ENCODE data around the gene RTTN. TPM values are rescaled to one million over a fixed set of nuclear protein-coding genes. Genes with fewer than 3 reads are reported as not detected.
A peak's percentile ranks its signal among the peaks of the same experiment; 100 is the strongest.

Gene RTTN
- total RNA-seq, 2 donors from 2014 or later: 6.5 to 16.7 TPM

GRCh38 chr18:70197026-70197425 lies 8.5 kb downstream of the RTTN start:
- DNase-seq: no peak
- H3K36me3 ChIP-seq: peaks cover 8% of the 10 kb centered on the region

GRCh38 chr18:70195852-70196434 lies 9.5 kb downstream of the RTTN start:
- intact Hi-C loops (cut with DNase I): loop anchor here (2.0 to 5.0 kb wide), 2 partner anchors 239 to 256 kb away; no protein-coding TSS in a partner anchor
- Histone ChIP-seq H3K27me3 (no peaks in the 10 kb centered on the region), H3K4me3 (no peak overlapping the region), H3K9me3 (no peaks in the 10 kb centered on the region), H3K9ac (ENCODE audit: low read depth in 2 of 2, low read length in 2 of 2) (no peak overlapping the region), H3K27ac (no peak overlapping the region), H3K4me1 (no peaks in the 10 kb centered on the region), H3K36me3 (peaks cover 8% of the 10 kb centered on the region)
- peak; percentile 25 for DNase-seq
- TF ChIP-seq, protein P1, sequence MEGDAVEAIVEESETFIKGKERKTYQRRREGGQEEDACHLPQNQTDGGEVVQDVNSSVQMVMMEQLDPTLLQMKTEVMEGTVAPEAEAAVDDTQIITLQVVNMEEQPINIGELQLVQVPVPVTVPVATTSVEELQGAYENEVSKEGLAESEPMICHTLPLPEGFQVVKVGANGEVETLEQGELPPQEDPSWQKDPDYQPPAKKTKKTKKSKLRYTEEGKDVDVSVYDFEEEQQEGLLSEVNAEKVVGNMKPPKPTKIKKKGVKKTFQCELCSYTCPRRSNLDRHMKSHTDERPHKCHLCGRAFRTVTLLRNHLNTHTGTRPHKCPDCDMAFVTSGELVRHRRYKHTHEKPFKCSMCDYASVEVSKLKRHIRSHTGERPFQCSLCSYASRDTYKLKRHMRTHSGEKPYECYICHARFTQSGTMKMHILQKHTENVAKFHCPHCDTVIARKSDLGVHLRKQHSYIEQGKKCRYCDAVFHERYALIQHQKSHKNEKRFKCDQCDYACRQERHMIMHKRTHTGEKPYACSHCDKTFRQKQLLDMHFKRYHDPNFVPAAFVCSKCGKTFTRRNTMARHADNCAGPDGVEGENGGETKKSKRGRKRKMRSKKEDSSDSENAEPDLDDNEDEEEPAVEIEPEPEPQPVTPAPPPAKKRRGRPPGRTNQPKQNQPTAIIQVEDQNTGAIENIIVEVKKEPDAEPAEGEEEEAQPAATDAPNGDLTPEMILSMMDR (IDR thresholded peaks at IDR 0.05): peak; percentile 75

More at GRCh38 chr18:70197026-70197425, 8.5 kb downstream of the RTTN start:
- Histone ChIP-seq H3K4me3 (no peak overlapping the region), H3K9ac (ENCODE audit: low read depth in 2 of 2, low read length in 2 of 2) (no peak overlapping the region), H3K9me3 (no peaks in the 10 kb centered on the region), H3K27me3 (no peaks in the 10 kb centered on the region), H3K27ac (no peak overlapping the region), H3K4me1 (no peaks in the 10 kb centered on the region)
- intact Hi-C loops (cut with DNase I): loop anchor here (5.0 kb wide), 1 partner anchor 255 kb away; no protein-coding TSS in a partner anchor
- TF ChIP-seq, protein P1 (IDR thresholded peaks at IDR 0.05): no peak

DNA sequence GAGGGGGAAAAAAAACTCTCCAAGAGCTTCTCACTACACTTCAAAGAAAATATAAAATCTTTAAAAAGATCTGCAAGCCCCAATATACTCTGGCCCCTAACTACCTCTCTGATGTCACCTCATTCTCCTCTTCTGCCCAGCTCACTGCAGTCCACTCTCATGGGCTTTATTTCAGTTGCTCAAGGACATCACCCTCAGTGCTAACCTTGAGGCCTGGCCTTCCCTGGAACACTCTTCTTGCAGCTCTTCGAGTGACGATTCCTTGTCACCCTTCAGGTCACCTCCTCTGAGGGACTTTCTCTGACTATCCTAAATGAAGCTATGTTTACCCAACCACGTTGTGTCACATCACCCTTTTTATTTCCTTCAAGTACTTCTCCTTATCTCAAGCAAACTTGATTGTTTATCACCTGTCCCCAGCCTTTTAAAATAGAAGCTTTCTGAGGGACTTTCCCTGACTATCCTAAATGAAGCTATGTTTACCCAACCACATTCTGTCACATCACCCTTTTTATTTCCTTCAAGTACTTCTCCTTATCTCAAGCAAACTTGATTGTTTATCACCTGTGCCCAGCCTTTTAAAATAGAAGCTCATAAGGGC lies 10.4 kb downstream of the RTTN start:
- no peaks in the 10 kb centered on the region for H3K27me3 ChIP-seq
- H3K9me3 ChIP-seq: no peaks in the 10 kb centered on the region
- no peaks in the 10 kb centered on the region for H3K4me1 ChIP-seq
- TF ChIP-seq, protein P1 (IDR thresholded peaks at IDR 0.05): no peak
- H3K36me3 ChIP-seq: peaks cover 6% of the 10 kb centered on the region
- H3K27ac ChIP-seq: no peak overlapping the region
- no peak for DNase-seq
- intact Hi-C loops (cut with DNase I): loop anchor here (2.0 to 5.0 kb wide), 2 partner anchors 240 to 257 kb away; no protein-coding TSS in a partner anchor
- H3K4me3 ChIP-seq: no peak overlapping the region
- no peak overlapping the region for H3K9ac ChIP-seq (ENCODE audit: low read depth in 2 of 2, low read length in 2 of 2)

- no peaks in the 10 kb centered on the region for H3K4me1 ChIP-seq
- no peak for DNase-seq
- H3K9ac ChIP-seq (ENCODE audit: low read depth in 2 of 2, low read length in 2 of 2): no peak overlapping the region
- no peak overlapping the region for H3K27ac ChIP-seq
- intact Hi-C loops (cut with DNase I): loop anchor here (2.0 kb wide), 1 partner anchor 240 kb away; no protein-coding TSS in a partner anchor
- no peaks in the 10 kb centered on the region for H3K9me3 ChIP-seq
- TF ChIP-seq, protein P1 (IDR thresholded peaks at IDR 0.05): no peak
- H3K27me3 ChIP-seq: no peaks in the 10 kb centered on the region
- no peak overlapping the region for H3K4me3 ChIP-seq
- peaks cover 3% of the 10 kb centered on the region for H3K36me3 ChIP-seq
Measured at GRCh38 chr18:70194227-70194890, 11.1 kb downstream of the RTTN start.

DNA sequence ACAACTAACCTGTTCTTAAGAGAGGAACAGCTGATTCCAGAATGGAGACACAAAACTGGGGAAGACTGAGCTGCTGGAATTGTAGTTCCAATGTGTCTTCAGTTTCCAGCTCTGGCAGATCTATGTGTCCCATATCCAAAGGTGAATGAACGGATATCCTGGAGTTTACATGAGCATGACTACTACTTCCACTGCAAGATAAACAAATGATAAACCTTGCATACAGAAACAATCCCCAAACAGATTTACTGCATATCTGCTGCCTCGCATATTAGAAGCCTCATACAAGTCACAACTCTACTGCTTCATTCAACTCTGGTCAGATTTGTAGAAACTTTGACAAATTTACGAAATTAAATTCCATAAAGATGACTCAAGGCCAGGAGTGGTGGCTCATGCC lies 15.0 kb downstream of the RTTN start:
- Histone ChIP-seq H3K27ac (no peak overlapping the region), H3K9ac (ENCODE audit: low read depth in 2 of 2, low read length in 2 of 2) (no peak overlapping the region), H3K4me1 (no peaks in the 10 kb centered on the region), H3K4me3 (no peak overlapping the region), H3K36me3 (no peaks in the 10 kb centered on the region), H3K27me3 (no peaks in the 10 kb centered on the region), H3K9me3 (no peaks in the 10 kb centered on the region)
- no peak for DNase-seq
- intact Hi-C loops (cut with DNase I): no loop called here
- TF ChIP-seq, protein P1 (IDR thresholded peaks at IDR 0.05): no peak
